ENCODE measurements around the gene MERTK. TPM values are rescaled to one million over a fixed set of nuclear protein-coding genes. Genes with fewer than 3 reads are reported as not detected.
"Not testable (repeated sequence)": the region's sequence is repeated elsewhere in the genome, so short reads cannot be mapped to it uniquely, and the experiment has no call there.

MERTK gene
- total RNA-seq, 1 donor from 2014 or later, result 14.3 TPM

DNA sequence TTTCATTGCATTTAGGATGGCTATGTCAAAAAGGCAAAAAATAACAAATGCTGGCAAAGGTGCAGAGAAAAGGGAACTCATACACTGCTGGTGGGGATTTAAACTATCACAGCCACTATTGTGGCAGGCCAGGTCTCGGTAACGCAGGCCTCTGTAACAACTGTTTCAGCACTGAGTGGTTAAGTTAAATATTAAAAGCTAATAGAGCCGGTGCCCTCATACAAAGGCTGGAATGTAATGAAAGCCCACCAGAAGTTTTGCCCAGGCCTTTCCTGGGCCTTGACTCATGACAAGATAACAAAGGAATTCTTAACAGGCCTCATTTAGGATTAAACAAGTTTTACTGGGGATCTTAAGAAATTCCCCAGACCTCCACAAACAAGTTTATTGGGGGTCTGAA lies 10.7 kb downstream of the MERTK start:
- DNase-seq (ENCODE audit: low spot score), result no peak
- peak; percentile 43 for ATAC-seq

DNA sequence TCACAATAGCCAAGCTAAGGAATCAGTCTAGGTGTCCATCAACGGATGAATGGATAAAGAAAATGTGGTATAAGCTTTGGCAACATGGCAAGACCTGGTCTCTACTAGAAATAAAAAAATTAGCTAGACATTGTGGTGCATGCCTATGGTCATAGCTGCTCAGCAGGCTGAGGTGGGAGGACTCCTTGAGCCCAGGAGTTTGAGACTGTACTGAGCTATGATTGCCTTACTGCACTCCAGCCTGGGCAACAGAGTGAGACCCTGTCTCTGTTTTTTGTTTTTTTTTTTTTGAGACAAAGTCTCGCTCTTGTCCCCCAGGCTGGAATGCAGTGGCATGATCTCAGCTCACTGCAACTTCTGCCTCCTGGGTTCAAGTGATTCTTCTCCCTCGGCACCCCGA lies 11.6 kb downstream of the MERTK start:
- DNase-seq (ENCODE audit: low spot score); ATAC-seq: not testable (repeated sequence)

DNA sequence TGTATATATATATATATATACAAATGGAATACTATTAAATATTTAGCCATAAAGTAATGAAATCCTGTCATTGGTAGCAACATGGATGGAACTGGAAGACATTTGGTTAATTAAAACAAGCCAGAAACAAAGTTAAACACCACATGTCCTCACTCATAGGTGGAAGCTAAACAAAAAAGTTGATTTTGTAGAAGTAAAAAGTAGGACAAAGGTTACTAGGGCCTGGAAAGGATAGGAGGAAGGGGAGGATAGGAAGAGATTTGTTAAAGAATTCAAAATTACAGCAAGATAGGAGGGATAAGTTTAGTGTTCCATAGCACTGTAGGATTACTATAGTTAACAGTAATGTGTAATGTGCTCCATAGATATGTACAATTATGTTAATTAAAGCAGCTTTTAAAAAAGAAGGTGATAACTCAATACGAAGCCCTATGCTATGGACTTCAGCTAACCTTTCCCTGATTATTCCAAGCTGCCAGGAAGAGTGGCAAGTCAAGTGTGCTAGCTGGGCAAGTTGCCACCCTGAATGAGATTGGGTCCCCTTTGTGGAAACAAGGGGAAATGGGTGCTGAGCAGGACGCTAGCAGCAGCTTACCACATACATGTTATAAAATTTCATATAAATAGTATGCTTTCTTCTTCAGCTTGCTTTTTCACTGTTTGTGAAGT lies 12.3 kb downstream of the MERTK start:
- ATAC-seq, result peak; percentile 61
- DNase-seq (ENCODE audit: low spot score), result no peak

DNA sequence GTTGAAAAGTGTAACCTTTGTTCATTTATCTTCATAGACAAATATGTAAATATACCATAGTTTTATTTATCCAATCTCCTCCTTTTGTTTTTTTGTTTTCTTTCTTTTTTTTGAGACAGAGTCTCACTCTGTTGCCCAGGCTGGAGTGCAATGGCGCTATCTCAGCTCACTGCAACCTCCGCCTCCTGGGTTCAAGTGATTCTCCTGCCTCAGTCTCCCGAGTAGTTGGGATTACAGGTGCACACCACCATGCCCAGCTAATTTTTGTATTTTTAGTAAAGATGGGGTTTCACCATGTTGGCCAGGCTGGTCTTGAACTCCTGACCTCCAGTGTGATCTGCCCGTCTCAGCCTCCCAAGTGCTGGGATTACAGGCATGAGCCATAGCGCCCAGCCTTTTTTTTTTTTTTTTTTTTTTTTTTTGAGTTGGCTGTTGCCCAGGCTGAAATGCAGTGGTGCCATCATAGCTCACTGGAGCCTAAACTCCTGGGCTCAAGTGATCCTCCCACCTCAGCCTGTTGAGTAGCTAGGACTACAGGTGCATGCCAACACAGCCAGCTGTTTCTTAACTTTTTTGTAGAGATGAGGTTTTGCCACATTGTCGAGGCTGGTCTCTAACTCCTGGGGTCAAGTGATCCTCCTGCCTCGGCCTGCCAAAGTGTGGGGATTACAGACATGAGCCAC lies 13.0 kb downstream of the MERTK start:
- DNase-seq (ENCODE audit: low spot score), result not testable (repeated sequence)
- ATAC-seq, result peak; percentile 5

DNA sequence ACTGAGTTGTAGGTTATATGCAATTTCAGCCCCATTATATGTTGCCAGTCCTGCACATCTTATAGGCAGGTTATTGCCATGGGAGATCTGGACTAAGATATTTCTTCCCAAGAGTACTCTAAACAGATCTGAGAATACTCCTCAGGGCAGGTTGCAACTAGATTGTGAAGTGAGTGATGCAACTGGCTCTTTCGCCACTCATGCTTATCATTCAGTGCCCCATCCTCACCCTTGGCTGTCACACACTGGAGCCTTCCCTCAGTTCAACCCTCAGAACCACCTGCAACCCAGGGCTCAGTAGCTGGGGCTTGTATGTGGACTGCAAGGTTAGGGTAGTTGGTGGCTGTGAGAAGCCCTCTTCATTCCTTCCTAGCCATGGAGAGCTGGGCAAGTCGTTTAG lies 14.1 kb downstream of the MERTK start:
- ATAC-seq (peak; percentile 82), DNase-seq (ENCODE audit: low spot score) (peak; percentile 87)

DNA sequence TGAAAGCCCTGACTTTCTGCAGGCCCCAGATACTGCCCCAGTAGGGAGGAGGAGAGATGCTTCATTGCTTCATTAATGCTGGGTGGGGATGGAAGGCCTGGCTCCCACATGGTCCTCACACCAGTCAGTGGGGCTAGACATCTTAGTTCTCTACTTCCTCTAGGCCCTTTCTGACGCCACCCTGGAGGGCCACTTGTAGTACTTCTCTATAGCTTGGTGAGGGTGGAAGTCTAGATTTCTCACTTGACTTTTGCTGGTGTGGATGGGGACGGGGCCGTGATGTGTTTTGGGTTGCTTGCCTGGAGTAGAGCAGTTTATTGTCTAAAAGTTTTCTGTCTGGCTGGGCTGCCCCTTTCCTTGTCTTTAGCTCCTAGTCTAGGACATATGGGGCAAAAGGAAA lies 18.7 kb downstream of the MERTK start:
- ATAC-seq (no peak), DNase-seq (ENCODE audit: low spot score) (no peak)

DNA sequence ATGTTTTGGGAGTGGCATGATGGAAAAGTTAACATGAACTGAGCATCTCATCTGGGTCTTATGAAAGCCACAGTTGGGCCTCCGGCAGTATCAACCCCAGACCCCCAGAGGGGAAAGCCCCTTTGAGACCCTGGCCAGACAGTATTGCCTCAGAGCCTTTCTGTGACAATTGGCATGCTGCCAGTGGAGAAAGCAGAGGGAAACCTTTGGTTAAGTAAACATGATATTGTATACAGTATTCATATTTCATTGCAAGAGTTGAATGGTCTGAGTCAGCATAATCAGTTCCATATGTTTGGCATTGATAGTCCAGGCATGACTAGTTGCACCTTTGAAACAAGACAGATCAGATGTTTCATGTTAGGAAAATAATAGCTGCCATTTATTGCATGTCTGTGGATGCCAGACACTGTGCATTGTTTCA lies 20.0 kb downstream of the MERTK start:
- no peak for ATAC-seq
- no peak for DNase-seq (ENCODE audit: low spot score)

DNA sequence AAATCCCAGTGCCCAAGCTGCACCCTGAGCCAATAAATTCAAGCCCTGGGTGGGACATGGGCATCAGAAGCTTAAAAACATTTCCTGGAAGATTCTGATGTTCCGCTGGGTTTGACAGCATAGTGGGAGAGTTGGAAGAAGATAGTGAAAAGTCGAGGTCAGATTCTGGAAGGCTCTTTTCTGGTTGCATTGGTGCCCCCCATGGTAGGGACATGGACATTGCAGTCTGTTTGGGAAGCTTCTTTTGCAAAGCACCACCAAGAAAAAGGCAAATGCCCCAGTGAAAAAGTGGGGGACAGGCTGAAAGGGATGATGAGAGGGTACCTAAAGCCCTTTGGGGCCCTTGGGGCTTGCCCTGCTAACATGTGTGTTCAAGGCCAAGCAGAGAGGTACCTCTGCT lies 21.0 kb downstream of the MERTK start:
- ATAC-seq, result peak; percentile 38
- no peak for DNase-seq (ENCODE audit: low spot score)

DNA sequence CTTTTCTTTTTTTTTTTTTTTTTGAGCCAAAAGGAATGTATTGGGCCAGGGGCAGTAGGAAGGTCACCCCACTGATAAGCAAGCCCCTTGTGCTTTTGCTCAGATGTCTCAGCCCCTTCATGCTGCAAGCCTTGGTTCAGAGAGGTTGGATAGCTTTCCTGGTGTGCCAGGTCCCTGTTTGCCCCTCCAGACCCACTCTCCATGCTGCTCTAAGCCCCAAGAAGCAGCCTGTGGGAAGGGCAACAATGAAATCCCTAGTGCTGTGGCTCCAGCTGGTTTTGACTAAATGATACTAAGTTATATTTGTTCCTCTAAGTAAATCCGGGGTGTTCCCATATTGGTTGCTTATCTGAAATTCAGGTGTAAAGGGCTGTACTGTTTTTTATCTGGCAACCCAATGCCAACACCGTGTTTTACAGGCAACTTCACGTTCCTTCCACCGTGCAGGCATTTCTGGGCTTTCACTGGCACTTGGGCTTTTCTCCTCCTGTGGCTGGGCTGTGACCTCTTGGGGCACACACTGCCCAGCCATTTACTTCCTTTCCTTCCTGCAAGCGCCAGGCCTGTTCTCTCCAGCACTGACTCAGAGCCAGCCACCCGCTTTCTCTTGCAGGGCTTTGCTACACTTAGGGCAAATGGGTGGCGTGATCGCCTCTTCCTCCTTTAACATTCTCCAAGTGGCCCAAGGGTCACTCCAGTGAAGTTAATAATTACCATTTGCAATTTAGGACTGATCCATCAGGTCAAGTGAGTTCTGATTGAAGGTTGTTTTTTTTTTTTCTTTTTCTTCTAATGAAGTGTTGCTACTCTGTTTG lies 21.6 kb downstream of the MERTK start:
- ATAC-seq (peak; percentile 95), DNase-seq (ENCODE audit: low spot score) (peak; percentile 94)

DNA sequence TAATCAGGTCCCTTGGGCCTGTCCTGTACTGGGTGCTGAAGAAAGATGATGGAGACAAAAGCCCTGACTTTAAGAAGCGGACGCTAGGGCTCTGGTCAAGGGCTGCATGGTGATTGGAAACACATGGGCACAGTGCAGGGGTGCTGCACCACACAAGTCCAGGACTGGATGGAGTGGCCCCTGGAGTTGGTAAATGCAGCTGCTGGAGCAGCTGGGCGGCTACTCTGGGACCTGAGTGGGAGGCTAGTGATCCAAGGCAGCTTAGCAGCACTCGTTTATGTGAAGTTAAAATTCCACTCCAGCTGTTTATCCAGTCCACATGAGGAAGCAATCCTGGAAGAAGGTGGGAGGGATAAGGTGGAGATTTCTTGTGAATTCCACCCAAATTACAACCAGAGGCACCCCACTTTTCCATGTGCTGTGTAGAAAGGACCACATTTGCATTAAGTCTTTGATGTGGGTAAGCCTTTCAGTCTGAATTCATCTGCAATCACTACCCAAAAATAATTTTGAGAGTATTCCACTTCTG lies 24.9 kb downstream of the MERTK start:
- ATAC-seq (no peak), DNase-seq (ENCODE audit: low spot score) (no peak)

DNA sequence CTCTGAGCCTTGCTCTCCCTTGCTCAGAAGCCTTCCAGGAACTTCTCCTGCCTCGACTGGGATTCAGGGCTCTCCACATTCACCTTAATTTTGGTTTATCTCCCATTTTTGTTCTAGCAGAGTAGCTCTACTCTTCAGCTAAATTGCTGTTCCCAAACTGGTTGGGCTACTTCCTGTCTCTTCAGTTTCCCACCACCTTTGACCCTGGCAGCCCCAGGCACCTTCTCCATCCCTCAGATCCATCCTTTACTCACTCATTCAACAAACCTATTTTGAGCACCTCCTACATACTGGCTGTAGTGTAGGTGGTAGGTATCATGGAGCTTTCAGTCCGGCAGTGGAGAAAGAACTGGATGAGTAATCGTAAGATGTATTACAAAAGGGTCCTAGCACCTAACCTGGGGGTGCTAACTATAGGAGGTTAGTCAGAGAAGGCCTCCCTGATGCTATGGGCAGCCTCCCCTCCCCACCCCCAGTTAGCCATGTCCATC lies 26.3 kb downstream of the MERTK start:
- DNase-seq (ENCODE audit: low spot score), result no peak
- no peak for ATAC-seq

DNA sequence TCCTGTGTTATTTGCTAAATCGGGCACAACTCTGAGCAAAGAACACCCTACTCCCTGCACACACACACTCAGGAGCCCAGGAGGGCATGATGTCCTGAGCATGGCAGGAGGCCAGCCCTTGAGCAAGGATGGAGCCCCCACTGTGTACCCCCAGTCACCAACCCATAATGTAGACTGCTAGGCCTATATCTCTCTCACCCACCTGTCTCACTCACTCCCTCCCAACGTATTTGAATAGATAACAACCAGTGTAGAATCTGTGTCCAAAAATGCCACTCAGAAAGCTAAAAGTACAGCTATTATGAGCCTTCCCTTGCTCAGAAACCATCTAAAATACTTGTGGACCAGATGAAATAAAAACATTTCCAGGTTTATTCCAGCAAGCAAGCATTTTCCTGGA lies 29.3 kb downstream of the MERTK start:
- ATAC-seq (peak; percentile 3), DNase-seq (ENCODE audit: low spot score) (no peak)

DNA sequence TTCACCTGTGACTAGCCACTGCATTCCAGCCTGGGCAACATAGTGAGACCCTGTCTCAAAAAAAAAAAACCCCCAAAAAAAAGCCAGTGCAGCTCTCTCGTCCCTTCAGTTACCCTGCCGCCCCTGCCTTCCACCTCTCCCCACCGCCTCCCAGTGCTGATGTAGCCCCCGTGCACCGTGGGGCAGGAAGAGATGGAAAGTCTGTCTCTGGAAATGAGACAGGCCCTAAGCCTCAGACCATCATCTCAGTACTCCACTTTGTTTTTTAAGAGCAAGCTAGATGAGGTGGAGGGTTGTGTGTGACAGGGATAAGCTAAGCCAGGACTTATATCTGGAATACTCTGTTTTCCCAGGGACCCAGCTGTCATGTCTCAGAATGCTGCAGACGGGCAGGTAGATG lies 32.0 kb downstream of the MERTK start:
- ATAC-seq (no peak), DNase-seq (ENCODE audit: low spot score) (no peak)

DNA sequence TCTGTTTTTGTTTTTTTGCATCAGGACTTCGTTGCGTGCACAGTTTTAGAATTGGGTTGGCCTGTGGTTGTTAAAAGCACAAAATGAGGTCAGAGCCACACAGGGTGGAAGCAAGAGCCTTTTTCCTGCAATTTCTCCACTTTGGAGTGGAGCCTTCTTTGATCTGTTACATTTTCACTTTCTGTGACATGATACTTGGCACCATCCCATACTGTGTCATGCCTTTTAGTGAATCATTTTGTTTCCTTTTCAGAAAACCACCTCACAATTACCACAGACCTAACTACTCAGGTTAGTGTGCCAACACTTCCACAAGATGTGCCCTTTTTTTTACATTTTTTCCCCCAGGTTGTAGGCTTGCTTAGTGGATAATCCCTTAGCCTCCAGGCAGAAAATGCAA lies 32.5 kb downstream of the MERTK start:
- ATAC-seq, result peak; percentile 23
- no peak for DNase-seq (ENCODE audit: low spot score)

DNA sequence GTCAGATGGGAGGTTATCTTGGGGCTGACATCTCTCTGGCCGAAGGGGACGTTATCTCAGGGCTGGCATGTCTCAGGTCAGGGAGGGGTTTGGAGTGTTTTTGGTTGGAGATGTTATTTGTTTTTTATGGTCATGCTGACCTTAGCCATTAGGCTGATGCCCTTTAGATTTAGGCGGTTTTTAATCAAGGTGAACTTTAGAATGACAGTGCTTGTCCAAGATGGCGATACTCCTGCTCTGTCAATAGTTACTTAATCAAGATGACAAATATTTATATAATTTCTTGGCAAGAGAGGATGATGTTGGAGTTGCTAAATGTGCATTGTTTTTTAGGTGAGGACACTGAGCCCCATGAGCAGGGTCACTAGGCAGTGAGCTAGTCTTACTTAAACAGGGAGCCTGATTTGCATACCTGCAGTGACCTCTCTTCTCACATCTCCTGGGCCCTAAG lies 34.5 kb downstream of the MERTK start:
- ATAC-seq, result peak; percentile 85
- DNase-seq (ENCODE audit: low spot score), result peak; percentile 62

DNA sequence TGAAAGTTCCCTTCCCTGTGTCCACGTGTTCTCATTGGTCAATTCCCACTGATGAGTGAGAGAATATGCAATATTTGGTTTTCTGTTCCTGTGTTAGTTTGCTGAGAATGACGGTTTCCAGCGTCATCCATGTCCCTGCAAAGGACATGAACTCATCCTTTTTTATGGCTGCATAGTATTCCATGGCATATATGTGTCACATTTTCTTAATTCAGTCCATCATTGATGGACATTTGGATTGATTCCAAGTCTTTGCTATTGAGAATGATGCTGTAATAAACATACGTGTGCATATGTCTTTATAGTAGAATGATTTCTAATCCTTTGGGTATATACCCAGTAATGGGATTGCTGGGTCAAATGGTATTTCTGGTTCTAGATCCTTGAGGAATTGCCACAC lies 35.5 kb downstream of the MERTK start:
- not testable (repeated sequence) for DNase-seq (ENCODE audit: low spot score)

DNA sequence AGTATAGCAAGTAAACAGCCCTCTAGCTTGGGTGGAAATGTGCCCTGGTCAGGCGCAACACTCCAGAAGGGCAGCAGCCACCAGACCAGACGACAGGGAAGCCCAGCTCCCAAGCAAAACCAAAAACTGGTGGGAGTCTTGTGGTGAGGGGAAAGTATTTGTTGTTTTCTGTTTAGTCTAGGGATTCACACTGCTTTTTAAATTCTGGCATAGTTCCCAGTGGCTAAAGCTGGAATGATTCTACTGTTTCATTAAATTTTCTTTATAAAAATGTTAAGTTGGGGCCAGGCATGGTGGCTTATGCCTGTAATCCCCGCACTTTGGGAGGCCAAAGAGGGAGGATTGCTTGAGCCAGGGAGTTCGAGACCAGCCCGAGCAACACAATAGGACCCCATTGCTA lies 38.5 kb downstream of the MERTK start:
- no peak for ATAC-seq
- DNase-seq (ENCODE audit: low spot score), result no peak

More for the DNA sequence above, 35.5 kb downstream of the MERTK start:
- not testable (repeated sequence) for ATAC-seq

DNA sequence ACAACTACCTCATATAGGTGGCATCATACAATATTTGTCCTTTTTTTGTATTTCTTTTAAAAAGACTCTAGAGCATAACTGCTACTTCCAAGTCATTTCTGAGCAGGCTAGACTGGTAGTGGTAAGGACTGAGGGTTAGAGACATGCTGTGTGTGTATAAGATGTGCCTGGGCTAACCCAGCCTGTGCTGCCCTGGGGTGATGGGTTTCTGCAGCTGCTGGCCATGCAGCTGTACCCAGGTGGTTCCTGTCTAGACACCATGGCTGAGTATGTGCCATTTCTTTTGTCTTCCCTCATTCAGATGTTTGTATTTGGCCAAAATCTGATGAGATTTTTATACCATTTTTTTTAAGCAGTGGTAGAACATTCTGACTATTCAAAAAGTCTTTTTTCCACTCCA lies 40.0 kb downstream of the MERTK start:
- no peak for ATAC-seq
- DNase-seq (ENCODE audit: low spot score), result no peak

DNA sequence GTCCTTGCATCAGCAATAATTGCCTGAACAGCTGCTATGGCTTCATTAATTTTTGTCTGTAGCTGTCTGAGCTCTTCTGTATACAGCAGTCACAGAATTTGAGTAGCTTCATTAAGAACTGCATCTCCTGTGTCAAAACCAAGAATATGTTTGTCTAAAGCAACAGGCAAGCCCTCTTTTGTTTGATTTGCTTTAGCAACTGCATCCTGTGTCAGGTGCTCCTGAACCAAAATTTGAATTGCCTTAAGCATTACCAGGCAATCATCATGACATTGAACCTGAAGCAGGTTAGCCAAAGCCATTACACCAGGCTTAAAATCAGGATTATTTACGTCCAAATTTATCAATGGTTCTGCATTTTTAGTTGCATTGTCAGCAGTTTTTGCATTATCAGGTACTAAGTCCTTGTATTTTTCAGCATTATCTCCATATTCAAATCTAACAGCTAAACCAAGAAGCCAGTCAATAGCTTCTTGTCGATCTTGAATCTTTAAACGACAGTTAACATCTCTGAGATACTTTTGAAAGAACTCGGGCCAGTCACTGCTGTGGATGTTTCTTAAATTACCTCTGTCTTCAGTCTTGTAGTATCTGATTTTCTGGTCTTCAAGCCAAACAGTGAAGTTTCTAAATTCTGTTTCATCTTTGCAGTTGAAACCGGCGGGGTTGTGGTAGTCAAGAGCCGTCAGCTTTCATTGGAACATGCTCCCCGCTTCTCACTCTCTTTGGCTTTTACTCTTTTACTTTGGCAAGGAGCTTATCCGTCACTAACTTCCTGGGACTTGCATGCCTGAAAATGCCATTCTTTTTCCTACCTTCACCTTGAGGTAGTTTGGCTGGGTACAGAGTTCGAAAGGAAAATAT lies 42.2 kb downstream of the MERTK start:
- ATAC-seq, result peak; percentile 66

DNA sequence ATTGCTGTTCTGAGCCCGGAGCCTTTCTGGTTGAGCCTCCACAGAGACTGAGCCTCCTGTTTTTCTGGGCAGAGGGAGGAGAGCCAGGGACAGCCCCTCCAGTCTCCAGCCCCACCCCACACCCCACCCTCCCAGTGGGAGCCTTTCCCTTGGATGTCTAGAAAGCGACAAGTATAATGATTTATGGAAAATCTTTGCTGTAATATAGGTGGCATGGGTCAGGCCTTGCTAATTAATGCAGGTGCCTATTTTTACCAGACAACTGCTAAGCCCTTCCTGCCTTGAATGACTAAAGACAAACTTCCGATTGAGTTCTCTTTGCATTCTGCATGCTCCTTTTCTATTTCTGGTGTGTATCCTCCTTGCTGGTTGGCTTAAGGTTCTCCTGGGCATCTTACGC lies 43.1 kb downstream of the MERTK start:
- DNase-seq (ENCODE audit: low spot score) (no peak), ATAC-seq (no peak)

More for the DNA sequence above, 42.2 kb downstream of the MERTK start:
- no peak for DNase-seq (ENCODE audit: low spot score)
